ENCODE data around the gene SLC12A8. TPM values are rescaled to one million over a fixed set of nuclear protein-coding genes. Genes with fewer than 3 reads are reported as not detected.

The SLC12A8 gene
- total RNA-seq, 1 donor from 2014 or later, result 6.1 TPM

DNA sequence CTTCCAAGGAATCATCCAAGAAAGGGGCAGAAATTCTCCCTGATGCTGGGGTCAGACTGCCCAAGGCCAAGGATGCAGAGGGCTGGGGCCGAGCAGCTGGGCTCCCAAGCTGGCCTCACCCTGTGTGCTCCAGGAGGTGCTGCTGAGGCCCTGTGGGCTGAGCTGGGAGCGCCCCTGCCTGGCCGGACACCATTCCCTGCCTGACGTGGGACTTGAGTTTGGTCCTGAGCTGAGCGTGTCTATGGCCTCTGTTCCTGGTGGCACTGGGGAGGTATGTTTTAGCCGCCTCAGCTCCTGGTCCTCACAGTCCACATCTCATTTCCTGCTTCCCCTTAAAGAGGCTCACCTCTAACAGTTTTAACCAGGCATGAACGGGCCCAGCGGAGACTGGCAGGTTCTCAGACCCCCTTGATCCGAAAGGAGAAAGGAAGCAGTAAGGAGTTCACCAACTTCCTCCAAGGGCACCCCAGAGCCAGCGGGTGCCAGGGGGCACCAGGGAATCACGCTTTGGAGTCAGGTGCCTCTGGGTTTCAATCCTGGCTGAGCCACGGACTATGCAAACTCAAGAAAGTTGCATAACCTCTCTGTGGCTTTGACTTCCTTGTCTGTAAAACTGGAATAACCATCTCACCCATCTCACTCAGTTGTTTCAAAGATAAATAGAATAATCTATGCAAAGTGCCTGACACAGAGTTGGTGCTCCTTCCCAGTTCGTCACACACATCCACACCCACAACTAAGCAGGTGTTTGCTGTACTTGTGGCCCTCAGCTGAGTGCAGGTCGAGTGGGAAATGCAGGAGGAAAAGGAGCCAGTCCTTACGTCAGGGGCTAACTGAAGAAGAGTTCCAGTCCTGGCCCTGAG is 48.6 kb downstream of the SLC12A8 start:
- H3K27ac Mint-ChIP-seq (ENCODE audit: unreplicated experiment), result no peak overlapping the region
- no peak overlapping the region for H3K4me3 Mint-ChIP-seq (ENCODE audit: unreplicated experiment)
- no peak for DNase-seq (ENCODE audit: low spot score)
- no peaks in the 10 kb centered on the region for H3K36me3 Mint-ChIP-seq (ENCODE audit: low read depth)
- H3K27me3 Mint-ChIP-seq (ENCODE audit: low read depth), result no peaks in the 10 kb centered on the region
- no peaks in the 10 kb centered on the region for H3K9me3 Mint-ChIP-seq (ENCODE audit: low read depth)
- H3K4me1 Mint-ChIP-seq (ENCODE audit: low read depth), result peaks cover 15% of the 10 kb centered on the region
- TF ChIP-seq, protein P1, sequence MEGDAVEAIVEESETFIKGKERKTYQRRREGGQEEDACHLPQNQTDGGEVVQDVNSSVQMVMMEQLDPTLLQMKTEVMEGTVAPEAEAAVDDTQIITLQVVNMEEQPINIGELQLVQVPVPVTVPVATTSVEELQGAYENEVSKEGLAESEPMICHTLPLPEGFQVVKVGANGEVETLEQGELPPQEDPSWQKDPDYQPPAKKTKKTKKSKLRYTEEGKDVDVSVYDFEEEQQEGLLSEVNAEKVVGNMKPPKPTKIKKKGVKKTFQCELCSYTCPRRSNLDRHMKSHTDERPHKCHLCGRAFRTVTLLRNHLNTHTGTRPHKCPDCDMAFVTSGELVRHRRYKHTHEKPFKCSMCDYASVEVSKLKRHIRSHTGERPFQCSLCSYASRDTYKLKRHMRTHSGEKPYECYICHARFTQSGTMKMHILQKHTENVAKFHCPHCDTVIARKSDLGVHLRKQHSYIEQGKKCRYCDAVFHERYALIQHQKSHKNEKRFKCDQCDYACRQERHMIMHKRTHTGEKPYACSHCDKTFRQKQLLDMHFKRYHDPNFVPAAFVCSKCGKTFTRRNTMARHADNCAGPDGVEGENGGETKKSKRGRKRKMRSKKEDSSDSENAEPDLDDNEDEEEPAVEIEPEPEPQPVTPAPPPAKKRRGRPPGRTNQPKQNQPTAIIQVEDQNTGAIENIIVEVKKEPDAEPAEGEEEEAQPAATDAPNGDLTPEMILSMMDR (IDR thresholded peaks at IDR 0.05), result peak; percentile 60

DNA sequence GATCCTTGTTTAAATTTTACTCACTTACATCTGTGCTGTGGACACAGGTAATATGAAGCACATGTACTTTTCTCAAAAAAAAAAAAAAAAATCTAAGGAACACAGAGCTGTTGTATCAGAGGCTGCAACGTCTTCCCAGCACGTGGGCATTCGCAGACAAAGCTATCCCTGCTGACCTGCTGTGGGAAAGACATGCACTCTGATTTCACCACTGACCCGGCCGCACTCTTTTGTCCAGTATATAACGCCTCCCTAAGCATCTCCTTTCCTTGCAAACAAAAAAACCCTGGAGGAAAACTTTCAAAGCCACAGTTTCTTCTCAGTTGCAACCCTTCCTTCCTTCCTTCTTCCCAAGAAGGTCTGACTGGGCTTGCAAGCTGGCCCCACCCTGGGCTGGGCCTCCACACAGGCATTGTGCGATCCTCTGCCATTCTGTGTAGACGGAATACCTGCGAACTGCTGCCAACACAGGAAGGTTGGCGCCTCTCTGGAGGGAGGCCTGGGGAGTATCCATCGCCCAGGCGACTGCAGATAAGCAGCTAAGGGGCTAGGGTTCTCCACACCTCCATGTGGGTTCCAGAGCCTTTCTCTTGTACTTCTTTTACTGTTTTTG is 50.8 kb downstream of the SLC12A8 start:
- H3K36me3 Mint-ChIP-seq (ENCODE audit: low read depth), result no peaks in the 10 kb centered on the region
- no peaks in the 10 kb centered on the region for H3K27me3 Mint-ChIP-seq (ENCODE audit: low read depth)
- DNase-seq (ENCODE audit: low spot score), result no peak
- peaks cover 11% of the 10 kb centered on the region for H3K4me1 Mint-ChIP-seq (ENCODE audit: low read depth)
- TF ChIP-seq, protein P1 (IDR thresholded peaks at IDR 0.05), result no peak
- H3K4me3 Mint-ChIP-seq (ENCODE audit: unreplicated experiment), result no peak overlapping the region
- no peak overlapping the region for H3K27ac Mint-ChIP-seq (ENCODE audit: unreplicated experiment)
- no peaks in the 10 kb centered on the region for H3K9me3 Mint-ChIP-seq (ENCODE audit: low read depth)

DNA sequence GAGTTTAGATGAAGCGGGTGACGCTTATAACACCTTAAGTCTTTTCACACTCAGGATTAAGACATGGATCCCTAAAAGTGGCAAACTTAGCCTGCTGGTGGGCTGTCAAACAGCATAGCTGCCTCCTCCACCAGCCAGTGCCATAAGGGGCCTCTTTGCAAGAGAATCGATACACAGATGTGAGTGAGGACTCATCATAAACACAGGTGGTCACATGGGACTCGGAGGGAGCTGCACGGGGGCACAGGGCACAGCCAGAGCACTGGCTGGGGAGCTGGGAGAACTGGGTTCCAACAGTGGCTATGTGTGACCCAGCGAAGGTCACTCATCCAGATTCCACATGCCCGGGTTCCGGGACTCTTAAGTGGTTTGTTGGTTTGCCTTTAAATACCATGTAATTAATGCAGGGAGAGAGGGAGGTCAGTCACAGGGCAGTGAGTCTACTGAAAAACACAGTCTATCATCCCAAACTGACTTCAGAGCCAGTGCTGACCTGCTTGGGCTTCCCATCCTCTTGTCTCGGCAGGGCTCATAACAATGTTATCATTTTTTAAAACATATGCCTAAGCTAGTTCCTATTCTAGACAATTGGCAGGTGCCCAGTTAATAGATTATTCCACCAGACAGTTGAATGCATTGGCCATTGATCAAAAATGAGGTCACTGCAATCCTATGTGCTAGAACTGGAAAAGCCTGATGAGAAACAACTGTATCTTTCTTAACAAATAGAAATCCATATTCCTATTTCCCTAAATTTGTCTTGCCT is 51.8 kb downstream of the SLC12A8 start:
- Mint-ChIP-seq H3K27me3 (ENCODE audit: low read depth) (no peaks in the 10 kb centered on the region), H3K4me1 (ENCODE audit: low read depth) (peaks cover 11% of the 10 kb centered on the region), H3K9me3 (ENCODE audit: low read depth) (no peaks in the 10 kb centered on the region), H3K27ac (ENCODE audit: unreplicated experiment) (no peak overlapping the region), H3K36me3 (ENCODE audit: low read depth) (no peaks in the 10 kb centered on the region), H3K4me3 (ENCODE audit: unreplicated experiment) (no peak overlapping the region)
- TF ChIP-seq, protein P1 (IDR thresholded peaks at IDR 0.05), result no peak
- no peak for DNase-seq (ENCODE audit: low spot score)

DNA sequence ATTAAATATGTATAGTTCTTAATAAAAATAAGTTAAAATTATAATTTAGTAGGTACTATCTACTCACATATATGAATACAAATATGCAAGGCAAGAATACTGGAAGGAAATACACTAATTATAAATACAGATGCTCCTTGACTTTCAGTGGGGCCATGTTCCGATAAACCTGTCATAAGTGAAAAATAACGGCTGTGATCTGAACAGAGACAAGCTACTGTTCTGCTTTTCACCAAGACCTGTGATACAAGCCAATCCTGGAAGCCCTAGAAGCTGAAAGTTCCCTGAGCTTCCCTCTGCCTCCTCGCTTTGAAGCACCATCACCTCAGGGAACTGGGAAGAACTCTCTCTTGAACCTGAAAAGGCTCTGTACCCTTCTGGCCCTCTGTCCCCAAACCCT is 55.4 kb downstream of the SLC12A8 start:
- H3K27ac Mint-ChIP-seq (ENCODE audit: unreplicated experiment), result no peak overlapping the region
- no peaks in the 10 kb centered on the region for H3K27me3 Mint-ChIP-seq (ENCODE audit: low read depth)
- H3K36me3 Mint-ChIP-seq (ENCODE audit: low read depth), result no peaks in the 10 kb centered on the region
- no peak overlapping the region for H3K4me3 Mint-ChIP-seq (ENCODE audit: unreplicated experiment)
- TF ChIP-seq, protein P1 (IDR thresholded peaks at IDR 0.05), result no peak
- no peak for DNase-seq (ENCODE audit: low spot score)
- no peaks in the 10 kb centered on the region for H3K9me3 Mint-ChIP-seq (ENCODE audit: low read depth)
- H3K4me1 Mint-ChIP-seq (ENCODE audit: low read depth), result peaks cover 19% of the 10 kb centered on the region

DNA sequence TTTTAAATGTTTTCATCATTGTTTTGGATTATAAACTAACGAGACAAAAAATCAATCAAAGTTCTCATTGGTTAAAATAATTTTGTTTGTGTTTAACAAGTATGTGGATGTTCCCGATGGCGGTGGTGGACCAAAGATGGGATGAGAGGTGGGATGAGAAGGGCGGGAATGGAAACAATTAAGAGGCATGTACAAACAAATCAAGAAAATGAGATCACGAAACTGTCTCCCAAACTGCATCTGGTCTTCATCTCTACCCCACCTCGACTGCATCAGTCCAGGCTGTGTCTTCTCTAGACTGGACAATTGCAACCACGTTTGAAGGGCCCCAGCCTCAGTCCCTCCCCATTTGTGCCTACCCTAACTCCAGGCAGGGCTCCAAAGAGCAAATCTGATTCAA is 56.1 kb downstream of the SLC12A8 start:
- no peak overlapping the region for H3K27ac Mint-ChIP-seq (ENCODE audit: unreplicated experiment)
- peaks cover 27% of the 10 kb centered on the region for H3K4me1 Mint-ChIP-seq (ENCODE audit: low read depth)
- no peak for DNase-seq (ENCODE audit: low spot score)
- no peak overlapping the region for H3K4me3 Mint-ChIP-seq (ENCODE audit: unreplicated experiment)
- no peaks in the 10 kb centered on the region for H3K27me3 Mint-ChIP-seq (ENCODE audit: low read depth)
- H3K9me3 Mint-ChIP-seq (ENCODE audit: low read depth), result no peaks in the 10 kb centered on the region
- TF ChIP-seq, protein P1 (IDR thresholded peaks at IDR 0.05), result no peak
- no peaks in the 10 kb centered on the region for H3K36me3 Mint-ChIP-seq (ENCODE audit: low read depth)
